SK-N-SH (cell line): ENCODE data around the gene KNL1. TPM values are rescaled to one million over a fixed set of nuclear protein-coding genes. Genes with fewer than 3 reads are reported as not detected.

ENCODE experiments used
- CTCF ChIA-PET: fragments of 300-600, 350-600 bp; formaldehyde crosslinking; extraction: SDS; loops from one replicate; lab custom pipeline; 2021; lab: Yijun Ruan, JAX
- POLR2A ChIA-PET: fragments of 350-600 bp; sonication (Branson Sonifier 250); formaldehyde crosslinking; extraction: SDS; loops from one replicate; lab custom pipeline; 2020; ENCODE audit warnings: antibody characterized with exemption, inconsistent platforms; lab: Yijun Ruan, JAX
- DNase-seq: peaks from one replicate; pipeline ENCODE4 v3.0.0; 2012
- H2AFZ ChIP-seq: fragments of 200-600 bp; sonication (generic); 2 replicates; pipeline ENCODE4 v1.8.1; 2016; ENCODE audit warnings: antibody characterized with exemption, mild to moderate bottlenecking, low read depth
- H3F3A ChIP-seq: fragments of 200-600 bp; sonication (generic); replicated peaks from 2 replicates; pipeline ENCODE3; 2016; ENCODE audit warnings: antibody characterized with exemption, mild to moderate bottlenecking; ENCODE audit not compliant: insufficient read depth
- H3K27ac ChIP-seq, 2 experiments: fragments of 200-500 bp in 1 of 2; fragments of 200-600 bp in 1 of 2; sonication (Bioruptor generic) in 1 of 2; sonication (generic), shearing (Covaris generic) in 1 of 2; 2 replicates each; pipeline versions ENCODE4 v1.5.1 to v1.6.1; 2014 to 2016; ENCODE audit warnings: low read depth in 2 of 2, inconsistent platforms in 1 of 2, low read length in 1 of 2, mild to moderate bottlenecking in 1 of 2, mixed read lengths in 1 of 2
- H3K27me3 ChIP-seq: fragments of 200-600 bp; sonication (generic), shearing (Covaris generic); 2 replicates; pipeline ENCODE4 v1.6.1; 2016; ENCODE audit warnings: mixed run types; ENCODE audit not compliant: insufficient read depth
- H3K36me3 ChIP-seq, 2 experiments: fragments of 200-500 bp in 1 of 2; fragments of 200-600 bp in 1 of 2; sonication (Bioruptor generic) in 1 of 2; sonication (generic) in 1 of 2; replicated peaks in 1 of 2; 2 replicates each; pipeline versions ENCODE3 to v1.5.1; 2014 to 2016; ENCODE audit warnings: low read length in 1 of 2, mild to moderate bottlenecking in 1 of 2; ENCODE audit not compliant: insufficient read depth in 2 of 2, control insufficient read depth in 1 of 2
- H3K4me1 ChIP-seq, 2 experiments: fragments of 200-500 bp in 1 of 2; fragments of 200-600 bp in 1 of 2; sonication (Bioruptor generic) in 1 of 2; sonication (generic), shearing (Covaris generic) in 1 of 2; 2 replicates each; pipeline versions ENCODE4 v1.5.1 to v1.6.1; 2014 to 2016; ENCODE audit warnings: low read depth in 1 of 2, low read length in 1 of 2, mixed run types in 1 of 2; ENCODE audit not compliant: insufficient read depth in 2 of 2, control insufficient read depth in 1 of 2
- H3K4me2 ChIP-seq: fragments of 200-600 bp; sonication (generic), shearing (Covaris generic); 2 replicates; pipeline ENCODE4 v1.6.1; 2017; ENCODE audit warnings: mixed run types
- H3K4me3 ChIP-seq, 2 experiments: fragments of 200-500 bp in 1 of 2; fragments of 200-600 bp in 1 of 2; sonication (Bioruptor generic) in 1 of 2; sonication (generic), shearing (Covaris generic) in 1 of 2; 2 replicates each; pipeline versions ENCODE4 v1.5.1 to v1.8.1; 2014 to 2016; ENCODE audit warnings: low read depth in 2 of 2, inconsistent platforms in 1 of 2, low read length in 1 of 2, mild to moderate bottlenecking in 1 of 2, mixed read lengths in 1 of 2, moderate library complexity in 1 of 2
- H3K79me2 ChIP-seq: fragments of 200-600 bp; sonication (generic); 2 replicates; pipeline ENCODE4 v1.8.1; 2017; ENCODE audit warnings: mild to moderate bottlenecking; ENCODE audit not compliant: insufficient read depth
- H3K9ac ChIP-seq: fragments of 200-600 bp; sonication (generic); 2 replicates; pipeline ENCODE4 v1.6.1; 2017; ENCODE audit warnings: mixed run types
- H3K9me2 ChIP-seq: fragments of 200-600 bp; sonication (generic); 2 replicates; pipeline ENCODE4 v1.6.1; 2017; ENCODE audit warnings: mixed run types
- H3K9me3 ChIP-seq: fragments of 200-600 bp; sonication (generic); 2 replicates; pipeline ENCODE4 v1.6.1; 2017; ENCODE audit warnings: mixed run types, mild to moderate bottlenecking, moderate library complexity
- H4K20me1 ChIP-seq: fragments of 200-600 bp; sonication (generic); 2 replicates; pipeline ENCODE4 v1.6.1; 2017; ENCODE audit warnings: mild to moderate bottlenecking, mixed run types; ENCODE audit not compliant: insufficient read depth
- CTCF ChIP-seq: fragments of 200-600 bp; sonication (generic); IDR thresholded peaks from 2 replicates; pipeline ENCODE4 v1.6.1; 2017; ENCODE audit warnings: antibody characterized with exemption, mild to moderate bottlenecking, moderate library complexity
- ELF1 ChIP-seq: IDR thresholded peaks from 2 replicates; pipeline ENCODE4 v1.4.0; 2012
- EP300 ChIP-seq, 2 experiments: IDR thresholded peaks; 2 replicates each; pipeline versions ENCODE4 v1.4.0 to v1.6.1; 2012; ENCODE audit warnings: borderline replicate concordance in 1 of 2, low read depth in 1 of 2, low read length in 1 of 2
- FOXJ3 ChIP-seq: sonication (generic); formaldehyde crosslinking; IDR thresholded peaks from 2 replicates; pipeline ENCODE4 v1.5.1; 2020; ENCODE audit warnings: mild to moderate bottlenecking, missing genetic modification reagents
- MAX ChIP-seq: IDR thresholded peaks from 2 replicates; pipeline ENCODE4 v1.4.0; 2012; ENCODE audit warnings: low read depth
- MEF2A ChIP-seq: IDR thresholded peaks from 2 replicates; pipeline ENCODE4 v1.4.0; 2012; ENCODE audit warnings: low read depth, borderline replicate concordance
- MXI1 ChIP-seq: IDR thresholded peaks from 2 replicates; pipeline ENCODE4 v1.6.1; 2012; ENCODE audit warnings: mild to moderate bottlenecking, low read depth, low read length, improper control_type of control experiment
- PBX3 ChIP-seq: IDR thresholded peaks from 2 replicates; pipeline ENCODE4; 2012
- RAD21 ChIP-seq: IDR thresholded peaks from 2 replicates; pipeline ENCODE4 v1.6.1; 2012; ENCODE audit warnings: mild to moderate bottlenecking, low read length
- RXRA ChIP-seq: IDR thresholded peaks from 2 replicates; pipeline ENCODE4 v1.4.0; 2012; ENCODE audit warnings: low read depth, mild to moderate bottlenecking, borderline replicate concordance
- SIN3A ChIP-seq: IDR thresholded peaks from 2 replicates; pipeline ENCODE4 v1.6.1; 2012; ENCODE audit warnings: low read depth, mild to moderate bottlenecking, low read length, moderate library complexity, borderline replicate concordance
- TEAD4 ChIP-seq: IDR thresholded peaks from 2 replicates; pipeline ENCODE4 v1.4.0; 2012; ENCODE audit warnings: mild to moderate bottlenecking, borderline replicate concordance; ENCODE audit not compliant: insufficient read depth
- WGBS: methylation state at CpG from one replicate; pipeline ENCODE4 v1.1.6; 2017; ENCODE audit warnings: low lambda C conversion rate; 5-methylcytosine and 5-hydroxymethylcytosine counted together
- polyA plus RNA-seq, 3 experiments: library from polyadenylated mRNA; depleted of rRNA; stranded (reverse); fragments of >200 nt; gene quantifications; 2 replicates each; pipeline ENCODE4 v1.2.3, GENCODE V29; 2012

Gene KNL1
- polyA plus RNA-seq, 1 of the 3 experiments (the other 2 are of a cell fraction): 1.6 TPM

- peak overlapping the region; percentile 39 to 61; a peak in 3 of 4 replicates for H3K27ac ChIP-seq
- POLR2A ChIA-PET: interaction anchor here (0.9 to 1.0 kb wide), 2 partner anchors 129 to 225 kb away, joined by 3 read pairs; no protein-coding TSS in a partner anchor
- TF ChIP-seq EP300 (IDR thresholded peaks at IDR 0.05; ENCODE audit: borderline replicate concordance in 1 of 2, low read depth in 1 of 2, low read length in 1 of 2) (no peak), RAD21 (no peak), TEAD4 (no peak), FOXJ3 (CRISPR knock-in tag) (no peak), MAX (no peak), RXRA (no peak), CTCF (no peak), MEF2A (no peak)
Observed at GRCh38 chr15:40565333-40566238, 28.5 kb upstream of the KNL1 start.

GRCh38 chr15:40567111-40567510 is 26.9 kb upstream of the KNL1 start:
- H3K9me2 ChIP-seq: no peaks in the 10 kb centered on the region
- no peak overlapping the region for H3K9ac ChIP-seq
- H3K4me2 ChIP-seq: no peak overlapping the region
- H3K79me2 ChIP-seq: peaks cover 51% of the 10 kb centered on the region
- CTCF ChIA-PET: interaction anchor here (0.8 to 1.3 kb wide), 2 partner anchors 28 to 47 kb away, joined by 3 to 4 read pairs; no protein-coding TSS in a partner anchor
- DNase-seq: no peak
- POLR2A ChIA-PET: no interaction called here
- H3K27ac ChIP-seq: no peak overlapping the region
- H2AFZ ChIP-seq: peak overlapping the region; percentile 8; the same call in 1 of the 2 replicates
- H3F3A ChIP-seq: no peaks in the 10 kb centered on the region
- H3K36me3 ChIP-seq: peaks cover 0 to 7% of the 10 kb centered on the region in 2 experiments
- no peaks in the 10 kb centered on the region for H4K20me1 ChIP-seq
- peak; percentile 30 for TF ChIP-seq CTCF
- no peak for TF ChIP-seq ELF1
- no peak for TF ChIP-seq MXI1
- TF ChIP-seq MEF2A: no peak
- TF ChIP-seq PBX3: no peak
- TF ChIP-seq MAX: no peak
- TF ChIP-seq SIN3A: no peak
- TF ChIP-seq RAD21: 0 out of 2 replicates have a peak, but pooled peaks have one; percentile 7
- H3K4me1 ChIP-seq: peaks cover 8 to 10% of the 10 kb centered on the region in 2 experiments; a peak in 3 of 4 replicates
- no peak overlapping the region for H3K4me3 ChIP-seq
- 65% methylated on average over 7 of the region's 7 CpGs for WGBS
- no peaks in the 10 kb centered on the region for H3K27me3 ChIP-seq
- no peaks in the 10 kb centered on the region for H3K9me3 ChIP-seq

More at GRCh38 chr15:40565333-40566238, 28.5 kb upstream of the KNL1 start:
- H3K4me3 ChIP-seq: peak overlapping the region; percentile 74 to 87
- no peaks in the 10 kb centered on the region for H3F3A ChIP-seq
- H3K4me2 ChIP-seq: peak overlapping the region; percentile 72
- H3K79me2 ChIP-seq: peaks cover 43% of the 10 kb centered on the region
- no peak for DNase-seq
- WGBS: 44% methylated on average over 20 of the region's 20 CpGs
- no peaks in the 10 kb centered on the region for H4K20me1 ChIP-seq
- H3K9ac ChIP-seq: peak overlapping the region; percentile 26; the same call in 1 of the 2 replicates
- CTCF ChIA-PET: interaction anchor here (0.7 to 1.5 kb wide), 3 partner anchors 16 to 221 kb away, joined by 3 to 4 read pairs (median 3); no protein-coding TSS in a partner anchor
- no peaks in the 10 kb centered on the region for H3K9me2 ChIP-seq
- no peaks in the 10 kb centered on the region for H3K9me3 ChIP-seq
- no peaks in the 10 kb centered on the region for H3K36me3 ChIP-seq
- no peaks in the 10 kb centered on the region for H3K27me3 ChIP-seq
- peaks cover 7 to 9% of the 10 kb centered on the region in 2 experiments; a peak in 3 of 4 replicates for H3K4me1 ChIP-seq
- H2AFZ ChIP-seq: peak overlapping the region; percentile 95
